Esophagus (tissue), 2 donors: ENCODE data around the gene RCAN2. TPM values are rescaled to one million over a fixed set of nuclear protein-coding genes. Genes with fewer than 3 reads are reported as not detected.
A peak's percentile ranks its signal among the peaks of the same experiment; 100 is the strongest.

ENCODE experiments used
- H3K27ac ChIP-seq, 2 donors: one replicate each; pipeline ENCODE4 v1.5.1; 2013; ENCODE audit warnings: low read depth in 2 of 2, mild to moderate bottlenecking in 2 of 2, inconsistent platforms in 1 of 2, low read length in 1 of 2, moderate library complexity in 1 of 2
- H3K27me3 ChIP-seq, 2 donors: one replicate each; pipeline ENCODE4 v1.6.1; 2013; ENCODE audit warnings: low read length in 2 of 2, control low read depth in 1 of 2, mild to moderate bottlenecking in 1 of 2; ENCODE audit not compliant: insufficient read depth in 2 of 2, control insufficient read depth in 1 of 2
- H3K36me3 ChIP-seq, 2 donors: one replicate each; pipeline ENCODE4 v1.6.1; 2013; ENCODE audit warnings: low read length in 1 of 2; ENCODE audit not compliant: control insufficient read depth in 2 of 2, insufficient read depth in 2 of 2
- H3K4me1 ChIP-seq, 2 donors: one replicate each; pipeline ENCODE4 v1.6.1; 2013; ENCODE audit warnings: low read length in 1 of 2; ENCODE audit not compliant: control insufficient read depth in 2 of 2, insufficient read depth in 2 of 2
- H3K4me3 ChIP-seq, 2 donors: one replicate each; pipeline ENCODE4 v1.5.1; 2013; ENCODE audit warnings: low read length in 2 of 2, mild to moderate bottlenecking in 2 of 2, low read depth in 1 of 2, moderate library complexity in 1 of 2
- H3K9me3 ChIP-seq, 2 donors: one replicate each; pipeline ENCODE4 v1.6.1; 2013; ENCODE audit warnings: mild to moderate bottlenecking in 2 of 2, low read depth in 1 of 2, low read length in 1 of 2, moderate library complexity in 1 of 2; ENCODE audit not compliant: control insufficient read depth in 2 of 2, insufficient read depth in 1 of 2
- WGBS, 2 donors: extraction: QIAGEN DNeasy Blood & Tissue Kit; methylation state at CpG; one replicate each; pipeline ENCODE4 v1.1.7; 2013; 5-methylcytosine and 5-hydroxymethylcytosine counted together
- polyA plus RNA-seq, 2 donors: library from polyadenylated mRNA; stranded (reverse); fragments of 200-250 nt; gene quantifications; one replicate each; pipeline ENCODE4 v1.2.3, GENCODE V29; 2013
- donor health status: healthy with polysubstance abuse.
- donor health status: Bipolar disorder and iron deficiency.

The RCAN2 gene
- polyA plus RNA-seq, 2 donors = 2.1 to 4.8 TPM

GRCh38 chr6:46513533-46513932 lies 22.3 kb upstream of the RCAN2 start:
- Histone ChIP-seq H3K36me3 (no peaks in the 10 kb centered on the region), H3K27me3 (no peaks in the 10 kb centered on the region), H3K4me1 (no peaks in the 10 kb centered on the region), H3K27ac (no peak overlapping the region), H3K4me3 (no peak overlapping the region), H3K9me3 (no peaks in the 10 kb centered on the region)
- WGBS, 2 donors = 76 to 79% methylated on average over 2 of the region's 2 CpGs

- no peaks in the 10 kb centered on the region for H3K27me3 ChIP-seq
Measured at GRCh38 chr6:46511320-46511719, 20.1 kb upstream of the RCAN2 start.

GRCh38 chr6:46510651-46511050 lies 19.4 kb upstream of the RCAN2 start:
- Histone ChIP-seq H3K27ac (no peak overlapping the region), H3K27me3 (no peaks in the 10 kb centered on the region), H3K4me1 (no peaks in the 10 kb centered on the region), H3K36me3 (no peaks in the 10 kb centered on the region), H3K4me3 (no peak overlapping the region), H3K9me3 (no peaks in the 10 kb centered on the region)

More at GRCh38 chr6:46511320-46511719, 20.1 kb upstream of the RCAN2 start:
- Histone ChIP-seq H3K9me3 (no peaks in the 10 kb centered on the region), H3K27ac (peak overlapping the region; percentile 25 to 55), H3K4me3 (no peak overlapping the region), H3K4me1 (no peaks in the 10 kb centered on the region), H3K36me3 (no peaks in the 10 kb centered on the region)
- 72 to 77% methylated on average over 7 of the region's 7 CpGs for WGBS, 2 donors

DNA sequence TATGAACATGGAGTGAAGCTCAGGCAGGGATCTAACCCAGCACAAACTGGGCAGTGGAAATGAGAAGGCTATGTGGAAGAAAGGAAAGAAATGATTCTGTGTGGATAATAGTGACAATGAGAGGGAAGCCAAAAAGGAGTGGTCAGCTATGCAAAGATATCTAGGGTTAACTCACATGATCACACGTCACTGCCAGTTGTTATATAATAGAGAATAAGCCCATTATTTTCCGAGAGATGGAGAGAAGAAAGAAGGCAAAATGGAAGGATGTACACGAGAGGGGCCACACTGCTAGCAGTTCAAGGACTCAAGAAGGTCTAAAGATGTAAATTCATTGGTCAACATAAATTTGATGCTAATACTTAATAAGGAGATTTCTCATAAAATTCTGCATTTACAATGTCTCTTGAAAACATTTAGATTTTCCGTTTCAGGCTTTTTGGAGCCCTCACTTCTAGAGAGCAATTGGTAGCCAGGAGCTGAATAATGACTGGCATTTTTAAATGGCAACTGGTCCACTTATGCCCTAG lies 18.8 kb upstream of the RCAN2 start:
- no peaks in the 10 kb centered on the region for H3K9me3 ChIP-seq
- peak overlapping the region in 1 of 2 donors; percentile 43 for H3K27ac ChIP-seq
- WGBS, 2 donors = 72% methylated on average over 4 of the region's 4 CpGs
- H3K4me1 ChIP-seq = no peaks in the 10 kb centered on the region
- H3K27me3 ChIP-seq = no peaks in the 10 kb centered on the region
- H3K4me3 ChIP-seq = no peak overlapping the region
- no peaks in the 10 kb centered on the region for H3K36me3 ChIP-seq

DNA sequence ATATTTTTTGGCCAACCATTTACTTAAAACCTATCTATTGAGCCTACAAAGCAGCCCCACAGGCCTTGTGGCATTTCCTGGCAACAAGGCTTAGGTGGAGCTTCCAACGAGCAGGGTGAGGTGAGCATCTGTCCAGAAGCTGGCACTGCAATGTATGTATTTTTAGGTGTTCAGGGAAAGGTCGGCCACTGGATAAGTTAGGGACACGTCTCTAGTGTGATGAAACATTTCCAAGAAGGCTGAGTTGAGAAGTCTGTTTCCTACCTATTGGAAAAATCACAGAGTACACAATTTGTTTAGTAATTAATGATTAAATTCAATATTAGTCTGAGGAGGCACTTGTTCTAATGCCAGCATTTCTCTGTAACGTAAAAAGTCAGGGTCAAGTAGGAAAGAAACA lies 17.8 kb upstream of the RCAN2 start:
- Histone ChIP-seq H3K9me3 (no peaks in the 10 kb centered on the region), H3K36me3 (no peaks in the 10 kb centered on the region), H3K27me3 (no peaks in the 10 kb centered on the region), H3K4me1 (no peaks in the 10 kb centered on the region), H3K27ac (no peak overlapping the region), H3K4me3 (no peak overlapping the region)
- 61 to 62% methylated on average over 4 of the region's 4 CpGs for WGBS, 2 donors

- H3K27ac ChIP-seq = no peak overlapping the region
- H3K4me3 ChIP-seq = no peak overlapping the region
- no peaks in the 10 kb centered on the region for H3K9me3 ChIP-seq
- no peaks in the 10 kb centered on the region for H3K4me1 ChIP-seq
- no peaks in the 10 kb centered on the region for H3K36me3 ChIP-seq
- H3K27me3 ChIP-seq = no peaks in the 10 kb centered on the region
Measured at GRCh38 chr6:46507426-46507825, 16.2 kb upstream of the RCAN2 start.

DNA sequence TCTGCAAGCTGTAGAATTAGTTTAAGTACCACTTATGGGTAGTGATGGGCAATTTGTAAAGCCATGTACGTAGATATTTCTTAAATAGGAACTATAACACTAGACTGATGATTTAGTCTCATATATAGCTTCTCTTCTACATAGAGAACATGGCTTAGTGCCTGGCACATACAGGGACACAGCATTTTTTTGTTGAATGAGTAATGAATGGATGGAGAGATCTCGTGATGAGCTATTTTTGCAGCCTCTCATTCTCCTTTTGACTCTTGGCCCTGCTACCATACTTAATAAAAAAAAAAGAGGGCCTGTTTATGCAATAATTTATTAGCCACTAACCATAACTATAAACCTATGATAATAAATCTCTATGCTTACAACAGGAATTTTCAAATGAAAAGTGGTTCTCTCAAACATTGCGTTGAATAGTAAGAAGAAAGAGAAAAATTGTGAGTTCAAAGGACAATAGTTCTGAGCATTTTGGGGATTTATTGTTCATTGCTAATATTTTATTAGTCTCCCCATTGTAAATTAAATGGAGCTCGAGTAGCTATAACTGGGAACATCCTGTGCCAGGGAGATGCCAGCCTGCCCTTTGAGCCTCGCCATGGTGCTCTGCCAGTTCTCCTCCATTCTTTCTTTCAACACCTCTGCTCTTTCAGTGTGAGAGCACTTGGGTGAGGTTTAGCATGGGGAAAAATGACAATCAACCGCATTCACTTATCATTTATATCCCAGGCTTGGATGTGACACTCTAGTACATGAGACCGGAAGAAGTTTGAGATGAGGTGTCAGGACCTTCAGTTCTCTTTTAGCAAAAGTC lies 14.7 kb upstream of the RCAN2 start:
- no peak overlapping the region for H3K27ac ChIP-seq
- no peaks in the 10 kb centered on the region for H3K9me3 ChIP-seq
- no peaks in the 10 kb centered on the region for H3K27me3 ChIP-seq
- no peaks in the 10 kb centered on the region for H3K4me1 ChIP-seq
- no peak overlapping the region for H3K4me3 ChIP-seq
- 81% methylated on average over 7 of the region's 7 CpGs for WGBS, 2 donors
- no peaks in the 10 kb centered on the region for H3K36me3 ChIP-seq

DNA sequence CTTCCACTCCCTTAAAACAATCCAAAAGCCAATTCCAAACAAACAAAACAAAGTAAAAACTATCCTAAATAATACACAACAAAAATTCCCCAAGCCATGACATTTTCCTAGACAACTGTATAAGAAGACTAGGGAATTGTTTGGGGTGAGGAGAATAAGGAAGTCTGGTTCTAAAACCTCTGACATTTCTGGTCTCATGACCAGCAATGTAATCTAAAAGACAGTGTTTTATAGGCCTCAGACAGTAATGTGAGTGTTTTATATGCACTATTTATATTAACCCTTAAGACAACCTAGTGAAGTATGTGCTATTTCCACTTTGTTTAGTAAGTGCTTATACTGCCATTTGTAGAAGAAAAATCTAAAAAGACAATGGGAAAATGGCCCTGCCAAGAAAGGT lies 13.0 kb upstream of the RCAN2 start:
- Histone ChIP-seq H3K9me3 (no peaks in the 10 kb centered on the region), H3K4me1 (no peaks in the 10 kb centered on the region), H3K36me3 (no peaks in the 10 kb centered on the region), H3K27ac (no peak overlapping the region), H3K4me3 (no peak overlapping the region), H3K27me3 (no peaks in the 10 kb centered on the region)

DNA sequence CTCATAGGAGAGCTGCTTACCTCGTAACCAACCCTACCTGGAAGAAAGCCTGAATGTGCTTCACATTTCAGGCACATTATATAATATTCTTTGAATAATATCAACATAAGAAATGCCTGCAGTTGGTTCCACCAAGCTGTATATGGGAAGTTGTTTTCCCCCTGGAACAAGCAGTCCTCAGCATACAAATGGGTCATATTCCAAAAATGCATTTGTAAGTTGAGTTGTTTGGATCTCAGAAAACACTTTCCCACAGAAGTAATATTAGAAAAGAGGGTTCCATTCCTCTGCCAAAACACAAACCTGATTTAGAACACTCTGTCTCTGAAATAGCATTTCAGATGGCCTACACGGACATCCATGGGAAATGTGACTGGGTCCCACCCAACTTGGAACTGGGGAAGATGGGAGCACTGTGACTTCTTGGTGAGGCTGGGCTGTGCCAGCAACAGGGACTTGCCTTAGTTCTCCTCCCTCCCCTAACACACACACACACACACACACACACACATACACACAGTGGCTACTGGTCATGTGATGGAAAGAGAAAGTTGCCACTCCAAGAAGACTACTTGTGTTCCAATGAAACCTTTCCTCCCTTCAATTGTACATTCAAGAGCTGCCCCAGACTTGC lies 11.4 kb upstream of the RCAN2 start:
- no peaks in the 10 kb centered on the region for H3K36me3 ChIP-seq

More for the DNA sequence above, 11.4 kb upstream of the RCAN2 start:
- no peaks in the 10 kb centered on the region for H3K9me3 ChIP-seq
- WGBS, 2 donors = 72 to 82% methylated on average over 2 of the region's 2 CpGs
- peak overlapping the region; percentile 17 to 30 for H3K27ac ChIP-seq
- no peaks in the 10 kb centered on the region for H3K27me3 ChIP-seq
- no peaks in the 10 kb centered on the region for H3K4me1 ChIP-seq
- H3K4me3 ChIP-seq = no peak overlapping the region
